ENCODE data around the gene FPGS. TPM values are rescaled to one million over a fixed set of nuclear protein-coding genes. Genes with fewer than 3 reads are reported as not detected.
A peak's percentile ranks its signal among the peaks of the same experiment; 100 is the strongest.

The FPGS gene
- total RNA-seq, 4 donors from 2014 or later = 36.1 to 56.3 (median 50.1) TPM

- H3K4me1 ChIP-seq = peaks cover 35 to 50% (median 41%) of the 10 kb centered on the region in 4 donors
- H3K9me3 ChIP-seq = no peaks in the 10 kb centered on the region
- 84% methylated on average over 5 of the region's 5 CpGs for whole genome bisulfite sequencing
- H3K27me3 ChIP-seq = peaks cover 0 to 18% (median 0%) of the 10 kb centered on the region in 4 donors
- TF ChIP-seq EP300 (IDR thresholded peaks at IDR 0.05) (no peak), POLR2AphosphoS5 (IDR thresholded peaks at IDR 0.05) (no peak)
- no peak for DNase-seq (ENCODE audit: extremely low spot score)
- H3K27ac ChIP-seq (replicated peaks in 1 of 4) = peak overlapping the region; percentile 48 to 75 (median 70)
- intact Hi-C loops (cut with DNase I) = no loop called here
- H3K4me3 ChIP-seq = peak overlapping the region in 3 of 4 donors; percentile 20 to 60 (median 21)
- peaks cover 0 to 11% (median 0%) of the 10 kb centered on the region in 4 donors for H3K36me3 ChIP-seq
Measured at GRCh38 chr9:127769101-127769500, 33.6 kb upstream of the FPGS start.

- WGBS = 68% methylated on average over 3 of the region's 4 CpGs
- intact Hi-C loops (cut with DNase I) = no loop called here
- DNase-seq (ENCODE audit: extremely low spot score) = no peak
- peaks cover 0 to 11% (median 0%) of the 10 kb centered on the region in 4 donors for H3K27me3 ChIP-seq
- H3K27ac ChIP-seq (replicated peaks in 1 of 4) = peak overlapping the region; percentile 40 to 75 (median 70)
- no peaks in the 10 kb centered on the region for H3K9me3 ChIP-seq
- H3K36me3 ChIP-seq = peaks cover 0 to 11% (median 0%) of the 10 kb centered on the region in 4 donors
- peak overlapping the region; percentile 53 to 70 (median 58) for H3K4me3 ChIP-seq
- TF ChIP-seq EP300 (IDR thresholded peaks at IDR 0.05) (no peak), CTCF (IDR thresholded peaks at IDR 0.05) (no peak), POLR2AphosphoS5 (IDR thresholded peaks at IDR 0.05) (no peak), POLR2A (IDR thresholded peaks at IDR 0.05; ENCODE audit: low read depth) (no peak)
- peaks cover 28 to 43% (median 39%) of the 10 kb centered on the region in 4 donors for H3K4me1 ChIP-seq
Measured at GRCh38 chr9:127769929-127770582, 32.6 kb upstream of the FPGS start.

GRCh38 chr9:127770583-127770904 lies 32.1 kb upstream of the FPGS start:
- Histone ChIP-seq H3K36me3 (peaks cover 0 to 11% (median 0%) of the 10 kb centered on the region in 4 donors), H3K4me3 (peak overlapping the region; percentile 53 to 70 (median 58)), H3K9me3 (no peaks in the 10 kb centered on the region), H3K27me3 (peaks cover 0 to 11% (median 0%) of the 10 kb centered on the region in 4 donors), H3K27ac (replicated peaks in 1 of 4) (peak overlapping the region; percentile 40 to 75 (median 70)), H3K4me1 (peaks cover 28 to 43% (median 39%) of the 10 kb centered on the region in 4 donors)
- intact Hi-C loops (cut with DNase I) = no loop called here
- no peak for DNase-seq (ENCODE audit: extremely low spot score)
- 57% methylated on average over 3 of the region's 3 CpGs for WGBS
- TF ChIP-seq EP300 (IDR thresholded peaks at IDR 0.05) = no peak
- TF ChIP-seq POLR2AphosphoS5 (IDR thresholded peaks at IDR 0.05) = no peak
- no peak for TF ChIP-seq POLR2A (IDR thresholded peaks at IDR 0.05; ENCODE audit: low read depth)
- no peak for TF ChIP-seq CTCF (IDR thresholded peaks at IDR 0.05)

GRCh38 chr9:127770905-127771569 lies 31.6 kb upstream of the FPGS start:
- H3K4me1 ChIP-seq = peaks cover 27 to 43% (median 37%) of the 10 kb centered on the region in 4 donors
- 3% methylated on average over 10 of the region's 43 CpGs for WGBS
- H3K36me3 ChIP-seq = peaks cover 0 to 10% (median 0%) of the 10 kb centered on the region in 4 donors
- TF ChIP-seq POLR2AphosphoS5 (IDR thresholded peaks at IDR 0.05) = peak; percentile 71 to 81
- peak; percentile 9 for TF ChIP-seq POLR2A (IDR thresholded peaks at IDR 0.05; ENCODE audit: low read depth)
- no peak for TF ChIP-seq EP300 (IDR thresholded peaks at IDR 0.05)
- TF ChIP-seq CTCF (IDR thresholded peaks at IDR 0.05) = peak in 1 of 3 experiments; percentile 10
- peaks cover 0 to 9% (median 0%) of the 10 kb centered on the region in 4 donors for H3K27me3 ChIP-seq
- intact Hi-C loops (cut with DNase I) = no loop called here
- no peaks in the 10 kb centered on the region for H3K9me3 ChIP-seq
- H3K27ac ChIP-seq (replicated peaks in 1 of 4) = peak overlapping the region; percentile 40 to 75 (median 70)
- peak overlapping the region; percentile 53 to 70 (median 58) for H3K4me3 ChIP-seq
- peak; percentile 99 for DNase-seq (ENCODE audit: extremely low spot score)

GRCh38 chr9:127771570-127772189 lies 31.0 kb upstream of the FPGS start:
- Histone ChIP-seq H3K4me1 (peaks cover 21 to 43% (median 31%) of the 10 kb centered on the region in 4 donors), H3K27ac (replicated peaks in 1 of 4) (peak overlapping the region; percentile 40 to 75 (median 59)), H3K27me3 (peaks cover 0 to 2% (median 0%) of the 10 kb centered on the region in 4 donors), H3K9me3 (no peaks in the 10 kb centered on the region), H3K4me3 (peak overlapping the region; percentile 53 to 70 (median 58)), H3K36me3 (peaks cover 0 to 3% (median 0%) of the 10 kb centered on the region in 4 donors)
- DNase-seq (ENCODE audit: extremely low spot score) = no peak
- TF ChIP-seq CTCF (IDR thresholded peaks at IDR 0.05) (peak in 1 of 3 experiments; percentile 0), POLR2A (IDR thresholded peaks at IDR 0.05; ENCODE audit: low read depth) (no peak), EP300 (IDR thresholded peaks at IDR 0.05) (no peak), POLR2AphosphoS5 (IDR thresholded peaks at IDR 0.05) (peak in 1 of 2 donors; percentile 1)
- intact Hi-C loops (cut with DNase I) = no loop called here
- WGBS = 9% methylated on average over 8 of the region's 19 CpGs
